ENCODE measurements around the gene VGLL4.
"Not testable (repeated sequence)": the region's sequence is repeated elsewhere in the genome, so short reads cannot be mapped to it uniquely, and the experiment has no call there.

The VGLL4 gene

GRCh38 chr3:11535243-11535960 is 108.3 kb downstream of the VGLL4 start:
- DNase-seq (ENCODE audit: low spot score) (no peak), FAIRE-seq (no peak)

GRCh38 chr3:11534793-11535101 is 109.0 kb downstream of the VGLL4 start:
- FAIRE-seq (no peak), DNase-seq (ENCODE audit: low spot score) (no peak)

- no peak for FAIRE-seq
- DNase-seq (ENCODE audit: low spot score): no peak
Measured at GRCh38 chr3:11534011-11534792, 109.5 kb downstream of the VGLL4 start.

GRCh38 chr3:11532931-11533391 is 110.8 kb downstream of the VGLL4 start:
- no peak for FAIRE-seq
- no peak for DNase-seq (ENCODE audit: low spot score)

GRCh38 chr3:11530153-11530721 is 113.5 kb downstream of the VGLL4 start:
- FAIRE-seq (no peak), DNase-seq (ENCODE audit: low spot score) (no peak)

- no peak for DNase-seq (ENCODE audit: low spot score)
- FAIRE-seq: no peak
Measured at GRCh38 chr3:11529281-11529680, 114.4 kb downstream of the VGLL4 start.

- FAIRE-seq; DNase-seq (ENCODE audit: low spot score): not testable (repeated sequence)
Measured at GRCh38 chr3:11526121-11526520, 117.6 kb downstream of the VGLL4 start.

GRCh38 chr3:11523572-11524101 is 120.1 kb downstream of the VGLL4 start:
- no peak for DNase-seq (ENCODE audit: low spot score)
- no peak for FAIRE-seq

- no peak for DNase-seq (ENCODE audit: low spot score)
- FAIRE-seq: no peak
Measured at GRCh38 chr3:11522953-11523571, 120.7 kb downstream of the VGLL4 start.

- DNase-seq (ENCODE audit: low spot score): peak; percentile 12
- no peak for FAIRE-seq
Measured at GRCh38 chr3:11522398-11522715, 121.4 kb downstream of the VGLL4 start.

- DNase-seq (ENCODE audit: low spot score) (no peak), FAIRE-seq (no peak)
Measured at GRCh38 chr3:11521167-11521566, 122.5 kb downstream of the VGLL4 start.

- FAIRE-seq (no peak), DNase-seq (ENCODE audit: low spot score) (no peak)
Measured at GRCh38 chr3:11517601-11518000, 126.1 kb downstream of the VGLL4 start.

GRCh38 chr3:11514191-11514821 is 129.4 kb downstream of the VGLL4 start:
- FAIRE-seq: peak; percentile 67
- DNase-seq (ENCODE audit: low spot score): peak; percentile 69

GRCh38 chr3:11513817-11514135 is 129.9 kb downstream of the VGLL4 start:
- no peak for FAIRE-seq
- no peak for DNase-seq (ENCODE audit: low spot score)

GRCh38 chr3:11513125-11513816 is 130.4 kb downstream of the VGLL4 start:
- not testable (repeated sequence) for DNase-seq (ENCODE audit: low spot score); FAIRE-seq

- not testable (repeated sequence) for DNase-seq (ENCODE audit: low spot score)
Measured at GRCh38 chr3:11511606-11512005, 132.1 kb downstream of the VGLL4 start.

GRCh38 chr3:11510356-11510755 is 133.4 kb downstream of the VGLL4 start:
- no peak for FAIRE-seq
- DNase-seq (ENCODE audit: low spot score): no peak

More at GRCh38 chr3:11511606-11512005, 132.1 kb downstream of the VGLL4 start:
- not testable (repeated sequence) for FAIRE-seq

- DNase-seq (ENCODE audit: low spot score): no peak
- FAIRE-seq: no peak
Measured at GRCh38 chr3:11510001-11510340, 133.7 kb downstream of the VGLL4 start.

GRCh38 chr3:11509173-11510000 is 134.3 kb downstream of the VGLL4 start:
- FAIRE-seq: no peak

More at GRCh38 chr3:11509173-11510000, 134.3 kb downstream of the VGLL4 start:
- DNase-seq (ENCODE audit: low spot score): no peak
